Karpas-422 (cell line): ENCODE measurements around the gene PLPP3. TPM values are rescaled to one million over a fixed set of nuclear protein-coding genes. Genes with fewer than 3 reads are reported as not detected.

ENCODE experiments used
- DNase-seq: peaks from one replicate; pipeline ENCODE4 v3.0.0-alpha.2; 2015
- H2AFZ ChIP-seq: fragments of 200-600 bp; sonication (generic); 2 replicates; pipeline ENCODE4 v1.6.1; 2014; ENCODE audit warnings: antibody characterized with exemption, low read length, mixed read lengths
- H3K27ac ChIP-seq: fragments of 200-600 bp; sonication (generic); 2 replicates; pipeline ENCODE4 v1.5.1; 2014; ENCODE audit warnings: mild to moderate bottlenecking, low read length, moderate library complexity
- H3K27me3 ChIP-seq: fragments of 200-600 bp; sonication (generic); 2 replicates; pipeline ENCODE4 v1.6.1; 2014; ENCODE audit warnings: low read length, mixed read lengths
- H3K36me3 ChIP-seq: fragments of 200-600 bp; sonication (generic); 2 replicates; pipeline ENCODE4 v1.6.1; 2014; ENCODE audit warnings: low read length, mixed read lengths; ENCODE audit not compliant: insufficient read depth
- H3K4me1 ChIP-seq: fragments of 200-600 bp; sonication (generic); 2 replicates; pipeline ENCODE4 v1.6.1; 2014; ENCODE audit warnings: mild to moderate bottlenecking, low read length, mixed read lengths
- H3K4me2 ChIP-seq: fragments of 200-600 bp; sonication (generic); 2 replicates; pipeline ENCODE4 v1.6.1; 2014; ENCODE audit warnings: low read length, low read depth, mild to moderate bottlenecking; ENCODE audit not compliant: poor library complexity, severe bottlenecking
- H3K4me3 ChIP-seq: fragments of 200-600 bp; sonication (generic); 2 replicates; pipeline ENCODE4 v1.5.1; 2014; ENCODE audit warnings: mild to moderate bottlenecking, antibody characterized with exemption, low read length, mixed read lengths
- H3K79me2 ChIP-seq: fragments of 200-600 bp; sonication (generic); 2 replicates; pipeline ENCODE4 v1.6.1; 2014; ENCODE audit warnings: mild to moderate bottlenecking, low read length, mixed read lengths
- H3K9ac ChIP-seq: fragments of 200-600 bp; sonication (generic); 2 replicates; pipeline ENCODE4 v1.6.0; 2014; ENCODE audit warnings: low read length
- H3K9me2 ChIP-seq: fragments of 200-600 bp; sonication (generic), shearing (Covaris generic); replicated peaks from 2 replicates; pipeline ENCODE4 v1.6.0; 2014; ENCODE audit warnings: mild to moderate bottlenecking, low read length, moderate library complexity; ENCODE audit not compliant: insufficient read depth
- H3K9me3 ChIP-seq: fragments of 300-700, 200-600 bp; sonication (generic); 2 replicates; pipeline ENCODE4 v1.6.1; 2014; ENCODE audit warnings: low read length, mixed read lengths
- H4K20me1 ChIP-seq: fragments of 200-600 bp; sonication (generic); 2 replicates; pipeline ENCODE4 v1.6.1; 2014; ENCODE audit warnings: mild to moderate bottlenecking, antibody characterized with exemption, low read length, low read depth; ENCODE audit not compliant: insufficient read depth
- total RNA-seq: library from RNA; depleted of rRNA; stranded (reverse); fragments of >200 nt; shearing (Covaris generic); gene quantifications from 2 replicates; pipeline ENCODE4 v1.2.3, GENCODE V29; 2014; ENCODE audit warnings: low replicate concordance

The PLPP3 gene
- total RNA-seq, 1 experiment from 2014 or later: 11.3 TPM

GRCh38 chr1:56548571-56548970, 30.8 kb downstream of the PLPP3 start:
- Histone ChIP-seq H3K9ac (no peak overlapping the region), H3K4me2 (no peak overlapping the region), H3K79me2 (no peaks in the 10 kb centered on the region)

GRCh38 chr1:56547977-56548376, 31.4 kb downstream of the PLPP3 start:
- Histone ChIP-seq H3K4me3 (no peak overlapping the region), H3K79me2 (no peaks in the 10 kb centered on the region), H3K27me3 (no peaks in the 10 kb centered on the region), H3K9me2 (0 out of 2 replicates have a peak, but pooled peaks cover 3% of the 10 kb centered on the region), H4K20me1 (no peaks in the 10 kb centered on the region), H3K36me3 (no peaks in the 10 kb centered on the region), H3K4me1 (peaks cover 17% of the 10 kb centered on the region), H3K9me3 (no peaks in the 10 kb centered on the region), H3K27ac (no peak overlapping the region), H3K9ac (no peak overlapping the region), H2AFZ (no peak overlapping the region), H3K4me2 (no peak overlapping the region)
- DNase-seq: no peak

More at GRCh38 chr1:56548571-56548970, 30.8 kb downstream of the PLPP3 start:
- Histone ChIP-seq H3K27ac (no peak overlapping the region), H3K9me3 (no peaks in the 10 kb centered on the region), H2AFZ (no peak overlapping the region), H3K9me2 (0 out of 2 replicates have a peak, but pooled peaks cover 3% of the 10 kb centered on the region), H3K27me3 (no peaks in the 10 kb centered on the region), H3K4me1 (peaks cover 17% of the 10 kb centered on the region), H3K4me3 (no peak overlapping the region), H4K20me1 (no peaks in the 10 kb centered on the region), H3K36me3 (no peaks in the 10 kb centered on the region)
- no peak for DNase-seq

- Histone ChIP-seq H3K4me1 (peaks cover 15% of the 10 kb centered on the region), H4K20me1 (no peaks in the 10 kb centered on the region), H3K27me3 (no peaks in the 10 kb centered on the region), H3K9me2 (0 out of 2 replicates have a peak, but pooled peaks cover 3% of the 10 kb centered on the region), H3K79me2 (no peaks in the 10 kb centered on the region), H3K36me3 (no peaks in the 10 kb centered on the region), H3K9ac (no peak overlapping the region), H3K4me2 (no peak overlapping the region), H3K4me3 (no peak overlapping the region), H3K9me3 (no peaks in the 10 kb centered on the region), H2AFZ (no peak overlapping the region), H3K27ac (no peak overlapping the region)
- no peak for DNase-seq
These were observed 31.9 kb downstream of the PLPP3 start for GRCh38 chr1:56547473-56547872.

- Histone ChIP-seq H2AFZ (no peak overlapping the region), H3K4me1 (no peaks in the 10 kb centered on the region), H3K36me3 (no peaks in the 10 kb centered on the region), H3K9me3 (no peaks in the 10 kb centered on the region), H3K27ac (no peak overlapping the region), H3K9me2 (0 out of 2 replicates have a peak, but pooled peaks cover 3% of the 10 kb centered on the region), H3K79me2 (no peaks in the 10 kb centered on the region), H3K4me3 (no peak overlapping the region), H4K20me1 (no peaks in the 10 kb centered on the region), H3K27me3 (no peaks in the 10 kb centered on the region), H3K9ac (no peak overlapping the region), H3K4me2 (no peak overlapping the region)
- DNase-seq: no peak
These were observed 33.7 kb downstream of the PLPP3 start for GRCh38 chr1:56545711-56546110.

- Histone ChIP-seq H2AFZ (no peak overlapping the region), H3K36me3 (no peaks in the 10 kb centered on the region), H4K20me1 (no peaks in the 10 kb centered on the region), H3K79me2 (no peaks in the 10 kb centered on the region), H3K9me2 (0 out of 2 replicates have a peak, but pooled peaks cover 3% of the 10 kb centered on the region), H3K27ac (no peak overlapping the region), H3K9ac (no peak overlapping the region), H3K4me1 (no peaks in the 10 kb centered on the region), H3K27me3 (no peaks in the 10 kb centered on the region), H3K4me2 (no peak overlapping the region), H3K4me3 (no peak overlapping the region), H3K9me3 (no peaks in the 10 kb centered on the region)
- DNase-seq: no peak
These were observed 35.4 kb downstream of the PLPP3 start for GRCh38 chr1:56543783-56544612.

GRCh38 chr1:56542651-56543050, 36.7 kb downstream of the PLPP3 start:
- Histone ChIP-seq H3K79me2 (no peaks in the 10 kb centered on the region), H3K9ac (no peak overlapping the region), H3K4me1 (no peaks in the 10 kb centered on the region), H3K9me2 (peaks cover 3% of the 10 kb centered on the region; the same call in 1 of the 2 replicates), H3K27ac (no peak overlapping the region), H3K4me2 (no peak overlapping the region), H4K20me1 (no peaks in the 10 kb centered on the region), H3K9me3 (no peaks in the 10 kb centered on the region), H2AFZ (no peak overlapping the region), H3K4me3 (no peak overlapping the region), H3K36me3 (no peaks in the 10 kb centered on the region), H3K27me3 (no peaks in the 10 kb centered on the region)
- DNase-seq: no peak

- no peaks in the 10 kb centered on the region for H3K79me2 ChIP-seq
- no peak overlapping the region for H3K27ac ChIP-seq
- no peaks in the 10 kb centered on the region for H3K9me3 ChIP-seq
- H4K20me1 ChIP-seq: no peaks in the 10 kb centered on the region
- no peak overlapping the region for H3K4me3 ChIP-seq
- H2AFZ ChIP-seq: no peak overlapping the region
- no peak overlapping the region for H3K9ac ChIP-seq
- H3K9me2 ChIP-seq: peaks cover 3% of the 10 kb centered on the region; the same call in 1 of the 2 replicates
- no peaks in the 10 kb centered on the region for H3K27me3 ChIP-seq
- no peak for DNase-seq
- H3K36me3 ChIP-seq: no peaks in the 10 kb centered on the region
- no peaks in the 10 kb centered on the region for H3K4me1 ChIP-seq
- H3K4me2 ChIP-seq: no peak overlapping the region
These were observed 38.0 kb downstream of the PLPP3 start for GRCh38 chr1:56541408-56541807.

GRCh38 chr1:56540467-56540866, 38.9 kb downstream of the PLPP3 start:
- H3K27me3 ChIP-seq: no peaks in the 10 kb centered on the region
- no peaks in the 10 kb centered on the region for H3K9me3 ChIP-seq
- no peaks in the 10 kb centered on the region for H3K79me2 ChIP-seq
- no peaks in the 10 kb centered on the region for H3K4me1 ChIP-seq
- H3K9ac ChIP-seq: no peak overlapping the region
- H3K9me2 ChIP-seq: peaks cover 3% of the 10 kb centered on the region; the same call in 1 of the 2 replicates
- no peaks in the 10 kb centered on the region for H4K20me1 ChIP-seq
- H3K4me3 ChIP-seq: no peak overlapping the region
- no peak overlapping the region for H3K27ac ChIP-seq
- H3K4me2 ChIP-seq: no peak overlapping the region
- no peak for DNase-seq
- H3K36me3 ChIP-seq: no peaks in the 10 kb centered on the region
- H2AFZ ChIP-seq: no peak overlapping the region
